ENCODE results near the gene ZCCHC18. TPM values are rescaled to one million over a fixed set of nuclear protein-coding genes. Genes with fewer than 3 reads are reported as not detected.
A peak's percentile ranks its signal among the peaks of the same experiment; 100 is the strongest.
"Not testable (repeated sequence)": the region's sequence is repeated elsewhere in the genome, so short reads cannot be mapped to it uniquely, and the experiment has no call there.

ZCCHC18 gene
- total RNA-seq, 2 experiments from 2014 or later, result 2.2 to 3.8 TPM

GRCh38 chrX:104105330-104106262 is 6.7 kb upstream of the ZCCHC18 start:
- Mint-ChIP-seq H3K4me3 (no peak overlapping the region), H3K27ac (no peak overlapping the region), H3K36me3 (ENCODE audit: low read depth) (peaks cover 6% of the 10 kb centered on the region), H3K4me1 (ENCODE audit: low read depth) (peaks cover 31% of the 10 kb centered on the region), H3K9me3 (ENCODE audit: insufficient read depth) (no peaks in the 10 kb centered on the region), H3K27me3 (ENCODE audit: low read depth) (no peaks in the 10 kb centered on the region)
- DNase-seq (no peak), ATAC-seq (no peak)
- ChIA-PET POLR2A (no interaction called here), CTCF (interaction anchor here (1.7 kb wide), 1 partner anchor 31 kb away, joined by 4 read pairs; no protein-coding TSS in a partner anchor)

- no peak for ATAC-seq
- no peaks in the 10 kb centered on the region for H3K27me3 Mint-ChIP-seq (ENCODE audit: low read depth)
- H3K4me3 Mint-ChIP-seq, result peak overlapping the region; percentile 14
- POLR2A ChIA-PET, result interaction anchor here (1.6 kb wide), 1 partner anchor 48 kb away, joined by 7 read pairs; the partner anchor contains the start of gene SLC25A53
- peaks cover 48% of the 10 kb centered on the region for H3K4me1 Mint-ChIP-seq (ENCODE audit: low read depth)
- DNase-seq, result peak; percentile 34
- CTCF ChIA-PET, result interaction anchor here (0.6 to 6.8 kb wide), 3 partner anchors 9 to 1744 kb away, joined by 3 to 61 read pairs (median 3); no protein-coding TSS in a partner anchor
- no peaks in the 10 kb centered on the region for H3K9me3 Mint-ChIP-seq (ENCODE audit: insufficient read depth)
- peak overlapping the region; percentile 76 for H3K27ac Mint-ChIP-seq
- H3K36me3 Mint-ChIP-seq (ENCODE audit: low read depth), result peaks cover 2% of the 10 kb centered on the region
Observed at GRCh38 chrX:104108955-104109354, 3.4 kb upstream of the ZCCHC18 start.

GRCh38 chrX:104110491-104111240 is 1.7 kb upstream of the ZCCHC18 start:
- peak; percentile 29 for DNase-seq
- CTCF ChIA-PET, result interaction anchor here (1.7 to 6.8 kb wide), 3 partner anchors 10 to 192 kb away, joined by 6 to 61 read pairs (median 7); partner anchors contain the start of gene SLC25A53
- H3K4me3 Mint-ChIP-seq, result peak overlapping the region; percentile 81
- ATAC-seq, result peak; percentile 57
- POLR2A ChIA-PET, result interaction anchor here (0.6 to 1.3 kb wide), 2 partner anchors 46 to 425 kb away, joined by 3 to 7 read pairs; partner anchors contain the start of gene SLC25A53
- H3K9me3 Mint-ChIP-seq (ENCODE audit: insufficient read depth); H3K27me3 Mint-ChIP-seq (ENCODE audit: low read depth); H3K36me3 Mint-ChIP-seq (ENCODE audit: low read depth): not testable (repeated sequence)
- peak overlapping the region; percentile 89 for H3K27ac Mint-ChIP-seq
- peaks cover 52% of the 10 kb centered on the region for H3K4me1 Mint-ChIP-seq (ENCODE audit: low read depth)

- no peaks in the 10 kb centered on the region for H3K9me3 Mint-ChIP-seq (ENCODE audit: insufficient read depth)
- peak; percentile 75 for DNase-seq
- no peaks in the 10 kb centered on the region for H3K36me3 Mint-ChIP-seq (ENCODE audit: low read depth)
- no peaks in the 10 kb centered on the region for H3K27me3 Mint-ChIP-seq (ENCODE audit: low read depth)
- H3K4me1 Mint-ChIP-seq (ENCODE audit: low read depth), result peaks cover 51% of the 10 kb centered on the region
- ChIA-PET CTCF (interaction anchor here (0.7 to 6.8 kb wide), 11 partner anchors 8 to 269 kb away, joined by 3 to 61 read pairs (median 5); partner anchors contain the start of gene SLC25A53), POLR2A (interaction anchor here (1.0 to 1.8 kb wide), 6 partner anchors 12 to 194 kb away, joined by 4 to 8 read pairs (median 4); partner anchors contain the start of genes FAM199X and SLC25A53)
- peak; percentile 62 for ATAC-seq
- H3K4me3 Mint-ChIP-seq, result peak overlapping the region; percentile 81
- peak overlapping the region; percentile 87 for H3K27ac Mint-ChIP-seq
Observed at GRCh38 chrX:104113222-104113965, 1.1 kb downstream of the ZCCHC18 start.

- peaks cover 29% of the 10 kb centered on the region for H3K4me1 Mint-ChIP-seq (ENCODE audit: low read depth)
- ChIA-PET POLR2A (no interaction called here), CTCF (interaction anchor here (1.2 kb wide), 1 partner anchor 18 kb away, joined by 4 read pairs; no protein-coding TSS in a partner anchor)
- ATAC-seq (no peak), DNase-seq (no peak)
- no peak overlapping the region for H3K4me3 Mint-ChIP-seq
- no peaks in the 10 kb centered on the region for H3K9me3 Mint-ChIP-seq (ENCODE audit: insufficient read depth)
- H3K27me3 Mint-ChIP-seq (ENCODE audit: low read depth), result no peaks in the 10 kb centered on the region
- H3K27ac Mint-ChIP-seq, result no peak overlapping the region
- H3K36me3 Mint-ChIP-seq (ENCODE audit: low read depth), result no peaks in the 10 kb centered on the region
Observed at GRCh38 chrX:104117759-104118158, 5.4 kb downstream of the ZCCHC18 start.

- Mint-ChIP-seq H3K4me3 (no peak overlapping the region), H3K4me1 (ENCODE audit: low read depth) (peaks cover 30% of the 10 kb centered on the region), H3K36me3 (ENCODE audit: low read depth) (no peaks in the 10 kb centered on the region), H3K27ac (no peak overlapping the region), H3K9me3 (ENCODE audit: insufficient read depth) (no peaks in the 10 kb centered on the region), H3K27me3 (ENCODE audit: low read depth) (no peaks in the 10 kb centered on the region)
- POLR2A ChIA-PET, result interaction anchor here (1.3 kb wide), 1 partner anchor 200 kb away, joined by 5 read pairs; no protein-coding TSS in a partner anchor
- CTCF ChIA-PET, result interaction anchor here (1.2 to 1.5 kb wide), 2 partner anchors 9 to 17 kb away, joined by 3 to 4 read pairs; no protein-coding TSS in a partner anchor
- no peak for ATAC-seq
- DNase-seq, result no peak
Observed at GRCh38 chrX:104118765-104119164, 6.4 kb downstream of the ZCCHC18 start.

- Mint-ChIP-seq H3K4me3 (peak overlapping the region; percentile 46), H3K27ac (peak overlapping the region; percentile 91), H3K36me3 (ENCODE audit: low read depth) (no peaks in the 10 kb centered on the region), H3K4me1 (ENCODE audit: low read depth) (peaks cover 28% of the 10 kb centered on the region), H3K27me3 (ENCODE audit: low read depth) (no peaks in the 10 kb centered on the region), H3K9me3 (ENCODE audit: insufficient read depth) (no peaks in the 10 kb centered on the region)
- ChIA-PET CTCF (interaction anchor here (0.9 to 1.8 kb wide), 4 partner anchors 9 to 24 kb away, joined by 4 to 16 read pairs (median 6); partner anchors contain the start of gene ZCCHC18), POLR2A (interaction anchor here (0.7 to 1.5 kb wide), 2 partner anchors 24 to 34 kb away, joined by 3 to 6 read pairs; partner anchors contain the start of gene SLC25A53)
- peak; percentile 20 for DNase-seq
- peak; percentile 92 for ATAC-seq
Observed at GRCh38 chrX:104122829-104123228, 10.5 kb downstream of the ZCCHC18 start.

GRCh38 chrX:104126856-104127255 is 14.5 kb downstream of the ZCCHC18 start:
- ChIA-PET POLR2A (no interaction called here), CTCF (interaction anchor here (0.8 to 1.7 kb wide), 4 partner anchors 9 to 662 kb away, joined by 3 to 8 read pairs (median 4); no protein-coding TSS in a partner anchor)
- ATAC-seq, result no peak
- H3K9me3 Mint-ChIP-seq (ENCODE audit: insufficient read depth), result no peaks in the 10 kb centered on the region
- H3K27me3 Mint-ChIP-seq (ENCODE audit: low read depth), result no peaks in the 10 kb centered on the region
- peaks cover 21% of the 10 kb centered on the region for H3K4me1 Mint-ChIP-seq (ENCODE audit: low read depth)
- H3K4me3 Mint-ChIP-seq, result no peak overlapping the region
- no peak for DNase-seq
- H3K36me3 Mint-ChIP-seq (ENCODE audit: low read depth), result no peaks in the 10 kb centered on the region
- H3K27ac Mint-ChIP-seq, result no peak overlapping the region

- ChIA-PET POLR2A (no interaction called here), CTCF (no interaction called here)
- Mint-ChIP-seq H3K27me3 (ENCODE audit: low read depth) (no peaks in the 10 kb centered on the region), H3K27ac (no peak overlapping the region), H3K4me1 (ENCODE audit: low read depth) (peaks cover 17% of the 10 kb centered on the region), H3K4me3 (no peak overlapping the region), H3K9me3 (ENCODE audit: insufficient read depth) (no peaks in the 10 kb centered on the region), H3K36me3 (ENCODE audit: low read depth) (no peaks in the 10 kb centered on the region)
- DNase-seq (no peak), ATAC-seq (no peak)
Observed at GRCh38 chrX:104130808-104131207, 18.5 kb downstream of the ZCCHC18 start.

GRCh38 chrX:104134583-104135261 is 22.4 kb downstream of the ZCCHC18 start:
- DNase-seq, result no peak
- Mint-ChIP-seq H3K36me3 (ENCODE audit: low read depth) (no peaks in the 10 kb centered on the region), H3K27me3 (ENCODE audit: low read depth) (no peaks in the 10 kb centered on the region), H3K9me3 (ENCODE audit: insufficient read depth) (no peaks in the 10 kb centered on the region), H3K4me3 (no peak overlapping the region), H3K27ac (peak overlapping the region; percentile 34), H3K4me1 (ENCODE audit: low read depth) (peaks cover 26% of the 10 kb centered on the region)
- ChIA-PET CTCF (interaction anchor here (0.6 kb wide), 1 partner anchor 21 kb away, joined by 3 read pairs; no protein-coding TSS in a partner anchor), POLR2A (no interaction called here)
- no peak for ATAC-seq

Measured in activated CD8-positive, alpha-beta T cell treated with anti-CD3 and anti-CD28 coated beads, Interleukin-2, amount 10 ng/mL, durations not matched to agents 7 days and 5 days (primary cell).